Spinal cord (tissue), 10 donors: ENCODE results near the gene APOBEC3B. TPM values are rescaled to one million over a fixed set of nuclear protein-coding genes. Genes with fewer than 3 reads are reported as not detected.

Experiments
- DNase-seq, 6 donors: peaks; one replicate each; pipeline versions ENCODE4 v3.0.0 to v3.0.0-alpha.2; 2013 to 2015; ENCODE audit warnings: low spot score in 6 of 6, low read depth in 4 of 6
- H3K27ac ChIP-seq: one replicate; pipeline ENCODE4 v1.5.1; 2013; ENCODE audit warnings: low read depth, low read length, control low read depth
- H3K27me3 ChIP-seq: one replicate; pipeline ENCODE4 v1.6.1; 2013; ENCODE audit warnings: low read length; ENCODE audit not compliant: control insufficient read depth, insufficient read depth
- H3K36me3 ChIP-seq: one replicate; pipeline ENCODE4 v1.6.1; 2013; ENCODE audit warnings: low read length; ENCODE audit not compliant: control insufficient read depth, insufficient read depth
- H3K4me1 ChIP-seq: one replicate; pipeline ENCODE4 v1.6.1; 2013; ENCODE audit warnings: low read length; ENCODE audit not compliant: control insufficient read depth, insufficient read depth
- H3K4me3 ChIP-seq: one replicate; pipeline ENCODE4 v1.5.1; 2013; ENCODE audit warnings: low read depth, low read length, control low read depth
- H3K9me3 ChIP-seq: one replicate; pipeline ENCODE4 v1.6.1; 2013; ENCODE audit warnings: low read length; ENCODE audit not compliant: control insufficient read depth, insufficient read depth
- WGBS: methylation state at CpG from one replicate; pipeline ENCODE4 v1.1.5; 2013; ENCODE audit warnings: missing lambda C conversion rate; ENCODE audit not compliant: insufficient coverage; 5-methylcytosine and 5-hydroxymethylcytosine counted together
- polyA plus RNA-seq, 2 donors: library from polyadenylated mRNA; unstranded; fragments of 120-200 nt; gene quantifications; one replicate each; pipeline ENCODE4 v1.2.1, GENCODE V29; 2013; ENCODE audit not compliant: insufficient read length in 2 of 2
- total RNA-seq, 2 donors: library from RNA; depleted of rRNA in 1 of 2; stranded (reverse); fragments of 120-200 nt in 1 of 2; fragments of >200 nt in 1 of 2; gene quantifications; one replicate each; pipeline versions ENCODE4 v1.2.3 to v1.2.4, GENCODE V29; 2013 to 2014
- donor health status: healthy.

The APOBEC3B gene
- total and polyA plus RNA-seq, 4 donors = 1.1 to 2.6 (median 2.2) TPM

GRCh38 chr22:38965614-38966379 is 16.4 kb upstream of the APOBEC3B start:
- Histone ChIP-seq H3K27me3 (no peaks in the 10 kb centered on the region), H3K9me3 (no peaks in the 10 kb centered on the region), H3K36me3 (no peaks in the 10 kb centered on the region), H3K4me1 (no peaks in the 10 kb centered on the region), H3K27ac (no peak overlapping the region), H3K4me3 (no peak overlapping the region)
- WGBS = 79% methylated on average over 13 of the region's 14 CpGs
- no peak for DNase-seq

GRCh38 chr22:38966380-38966702 is 15.8 kb upstream of the APOBEC3B start:
- Histone ChIP-seq H3K4me3 (no peak overlapping the region), H3K36me3 (no peaks in the 10 kb centered on the region), H3K9me3 (no peaks in the 10 kb centered on the region), H3K4me1 (no peaks in the 10 kb centered on the region), H3K27me3 (no peaks in the 10 kb centered on the region), H3K27ac (no peak overlapping the region)
- no peak for DNase-seq
- 81% methylated on average over 4 of the region's 5 CpGs for WGBS

- no peak for DNase-seq
Observed at GRCh38 chr22:38966942-38967341, 15.2 kb upstream of the APOBEC3B start.

GRCh38 chr22:38967451-38968450 is 14.4 kb upstream of the APOBEC3B start:
- H3K4me1 ChIP-seq = no peaks in the 10 kb centered on the region
- H3K4me3 ChIP-seq = no peak overlapping the region
- WGBS = 81% methylated on average over 13 of the region's 15 CpGs
- no peaks in the 10 kb centered on the region for H3K36me3 ChIP-seq
- H3K27me3 ChIP-seq = no peaks in the 10 kb centered on the region
- H3K27ac ChIP-seq = no peak overlapping the region
- no peaks in the 10 kb centered on the region for H3K9me3 ChIP-seq
- DNase-seq = no peak

More at GRCh38 chr22:38966942-38967341, 15.2 kb upstream of the APOBEC3B start:
- Histone ChIP-seq H3K4me1 (no peaks in the 10 kb centered on the region), H3K36me3 (no peaks in the 10 kb centered on the region), H3K27me3 (no peaks in the 10 kb centered on the region), H3K9me3 (no peaks in the 10 kb centered on the region), H3K27ac (no peak overlapping the region), H3K4me3 (no peak overlapping the region)
- WGBS = 94% methylated on average over 7 of the region's 7 CpGs

GRCh38 chr22:38968801-38969200 is 13.3 kb upstream of the APOBEC3B start:
- H3K4me1 ChIP-seq = no peaks in the 10 kb centered on the region
- no peak overlapping the region for H3K27ac ChIP-seq
- H3K36me3 ChIP-seq = no peaks in the 10 kb centered on the region
- no peak for DNase-seq
- no peaks in the 10 kb centered on the region for H3K9me3 ChIP-seq
- no peak overlapping the region for H3K4me3 ChIP-seq
- WGBS = 86% methylated on average over 8 of the region's 11 CpGs
- H3K27me3 ChIP-seq = no peaks in the 10 kb centered on the region

GRCh38 chr22:38970551-38970950 is 11.6 kb upstream of the APOBEC3B start:
- DNase-seq = no peak
- Histone ChIP-seq H3K27ac (no peak overlapping the region), H3K4me1 (no peaks in the 10 kb centered on the region), H3K9me3 (no peaks in the 10 kb centered on the region), H3K27me3 (no peaks in the 10 kb centered on the region), H3K36me3 (no peaks in the 10 kb centered on the region), H3K4me3 (no peak overlapping the region)
- WGBS = 55% methylated on average over 5 of the region's 8 CpGs

GRCh38 chr22:38971202-38971601 is 10.9 kb upstream of the APOBEC3B start:
- no peaks in the 10 kb centered on the region for H3K9me3 ChIP-seq
- no peak for DNase-seq
- H3K4me3 ChIP-seq = no peak overlapping the region
- no peak overlapping the region for H3K27ac ChIP-seq
- no peaks in the 10 kb centered on the region for H3K4me1 ChIP-seq
- H3K36me3 ChIP-seq = no peaks in the 10 kb centered on the region
- 79% methylated on average over 5 of the region's 5 CpGs for WGBS
- H3K27me3 ChIP-seq = no peaks in the 10 kb centered on the region

- no peak for DNase-seq
- WGBS = 77% methylated on average over 2 of the region's 3 CpGs
Observed at GRCh38 chr22:38971791-38972190, 10.4 kb upstream of the APOBEC3B start.

GRCh38 chr22:38972558-38972957 is 9.6 kb upstream of the APOBEC3B start:
- WGBS = 86% methylated on average over 3 of the region's 5 CpGs

More at GRCh38 chr22:38971791-38972190, 10.4 kb upstream of the APOBEC3B start:
- Histone ChIP-seq H3K36me3 (no peaks in the 10 kb centered on the region), H3K27ac (no peak overlapping the region), H3K4me3 (no peak overlapping the region), H3K27me3 (no peaks in the 10 kb centered on the region), H3K4me1 (no peaks in the 10 kb centered on the region), H3K9me3 (no peaks in the 10 kb centered on the region)

More at GRCh38 chr22:38972558-38972957, 9.6 kb upstream of the APOBEC3B start:
- Histone ChIP-seq H3K27me3 (no peaks in the 10 kb centered on the region), H3K4me3 (no peak overlapping the region), H3K27ac (no peak overlapping the region), H3K4me1 (no peaks in the 10 kb centered on the region), H3K9me3 (no peaks in the 10 kb centered on the region), H3K36me3 (no peaks in the 10 kb centered on the region)
- no peak for DNase-seq
